Ureter (tissue), 1 donor: Measurements from ENCODE around the gene DENND2D. TPM values are rescaled to one million over a fixed set of nuclear protein-coding genes. Genes with fewer than 3 reads are reported as not detected.
"Not testable (repeated sequence)": the region's sequence is repeated elsewhere in the genome, so short reads cannot be mapped to it uniquely, and the experiment has no call there.

Experiments
- DNase-seq: peaks from one replicate; pipeline ENCODE4 v3.0.0-alpha.2; 2020; ENCODE audit warnings: low spot score
- total RNA-seq: library from RNA; stranded (reverse); gene quantifications from one replicate; pipeline ENCODE4 v1.2.4, GENCODE V29; 2023
- donor health status: DM: yes; HTN: yes; CAD: no.

Gene DENND2D
- total RNA-seq, 1 donor from 2014 or later: 134 TPM

DNA sequence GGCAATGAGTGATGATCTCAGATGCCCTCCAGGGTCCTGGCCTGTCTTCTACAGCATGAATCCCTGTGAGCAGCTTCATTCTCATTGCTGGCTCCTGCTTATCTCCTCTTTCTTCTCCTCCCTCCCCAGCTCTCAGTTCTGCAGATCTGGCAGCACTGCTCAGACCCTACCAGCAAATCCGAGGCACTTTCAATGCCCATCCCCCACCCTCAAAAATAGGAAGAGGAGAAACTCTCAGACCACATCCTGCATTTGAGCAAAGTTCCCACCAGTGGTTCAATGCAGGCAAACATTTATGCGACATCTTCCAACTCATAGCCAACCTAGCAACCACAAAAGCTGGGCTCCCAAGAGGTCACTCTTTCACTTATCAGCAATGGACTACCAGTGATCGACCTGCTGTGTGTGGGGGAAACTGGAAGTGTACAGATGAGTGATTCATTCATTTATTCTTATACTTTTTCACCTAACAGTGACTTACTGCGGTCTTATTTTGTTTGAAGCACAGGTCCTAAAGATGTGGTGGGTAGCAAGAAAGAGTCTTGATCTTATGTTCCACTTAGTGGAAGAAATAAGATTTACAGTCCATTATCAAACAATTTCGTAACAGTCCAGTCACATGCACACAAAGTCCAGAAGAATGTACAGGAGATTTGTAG, 21.3 kb upstream of the DENND2D start:
- DNase-seq: no peak

DNA sequence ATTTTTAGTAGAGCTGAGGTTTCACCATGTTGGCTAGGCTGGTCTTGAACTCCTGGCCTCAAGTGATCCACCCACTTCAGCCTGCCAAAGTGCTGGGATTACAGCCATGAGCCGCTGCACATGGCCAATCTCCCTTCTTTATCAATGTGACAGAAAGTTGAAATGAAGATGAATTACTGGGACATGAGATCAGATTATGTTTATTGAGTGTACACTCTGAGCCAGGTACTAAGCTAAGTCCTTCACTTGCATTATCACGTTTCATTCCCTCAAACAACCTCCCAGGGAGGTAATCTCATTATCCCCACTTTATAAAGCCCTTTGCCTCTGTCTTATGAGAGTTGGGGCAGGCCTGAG, 20.8 kb upstream of the DENND2D start:
- DNase-seq: no peak

DNA sequence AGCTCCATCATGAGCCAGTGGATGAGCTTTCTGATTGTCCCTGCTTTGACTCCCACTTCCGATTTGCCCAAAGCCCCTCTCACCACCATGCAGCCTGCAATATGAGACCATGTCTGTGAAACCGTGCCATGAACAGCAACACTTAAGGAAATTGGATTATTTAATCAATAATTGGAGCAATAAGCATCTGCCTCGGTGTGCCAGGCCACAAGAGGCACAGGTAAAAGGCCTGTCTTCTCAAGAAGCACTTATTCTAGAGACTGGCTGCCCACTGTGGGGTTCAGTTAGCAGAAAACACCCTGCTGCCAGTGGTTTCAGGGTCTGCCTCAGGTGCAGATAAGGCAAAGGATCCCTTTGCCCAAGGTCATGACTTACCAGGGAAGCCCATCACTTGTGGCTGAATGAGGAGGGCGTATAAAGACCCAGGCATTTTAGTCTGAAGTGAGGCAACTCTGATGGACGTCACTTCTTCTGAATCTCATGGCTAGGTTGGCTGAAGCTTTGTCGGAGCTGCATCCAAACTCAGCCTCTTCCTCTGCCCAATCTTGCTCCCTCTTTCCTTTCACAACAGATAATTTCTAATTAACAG, 19.9 kb upstream of the DENND2D start:
- DNase-seq: no peak

DNA sequence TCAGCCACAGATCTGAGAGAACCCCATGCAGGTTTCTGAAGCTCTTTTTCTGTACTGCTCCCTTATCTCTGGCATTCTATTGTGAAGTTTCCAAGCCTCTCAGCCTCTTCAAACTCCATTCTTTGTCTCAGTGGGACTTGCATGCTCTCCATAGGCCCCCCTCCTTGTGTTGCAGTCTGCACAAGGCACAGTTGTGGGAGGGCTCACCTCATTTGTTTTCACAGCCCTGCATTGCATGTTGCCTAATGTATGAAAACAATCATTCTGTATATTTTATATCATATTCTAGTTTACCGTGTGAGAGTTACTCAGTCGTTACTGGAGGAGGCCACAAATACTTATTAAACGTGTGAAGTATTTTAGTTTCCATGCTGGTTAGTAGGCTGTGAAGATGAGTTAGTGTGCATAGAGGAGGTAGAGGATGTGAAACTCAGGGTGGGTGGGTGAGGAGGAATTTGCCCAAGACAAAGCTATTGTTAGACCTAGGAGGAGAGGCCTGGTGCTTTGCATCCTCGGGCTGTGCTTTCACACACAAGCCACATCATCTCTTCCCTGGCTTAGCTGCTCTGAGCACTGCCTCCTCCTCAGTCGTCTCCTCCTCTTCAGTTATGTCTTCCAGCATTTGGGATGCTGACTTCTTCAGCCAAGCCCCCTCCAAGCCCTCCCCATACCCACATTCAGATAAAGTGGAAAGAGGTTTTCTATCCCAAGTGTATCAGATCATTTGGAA, 19.3 kb upstream of the DENND2D start:
- no peak for DNase-seq

DNA sequence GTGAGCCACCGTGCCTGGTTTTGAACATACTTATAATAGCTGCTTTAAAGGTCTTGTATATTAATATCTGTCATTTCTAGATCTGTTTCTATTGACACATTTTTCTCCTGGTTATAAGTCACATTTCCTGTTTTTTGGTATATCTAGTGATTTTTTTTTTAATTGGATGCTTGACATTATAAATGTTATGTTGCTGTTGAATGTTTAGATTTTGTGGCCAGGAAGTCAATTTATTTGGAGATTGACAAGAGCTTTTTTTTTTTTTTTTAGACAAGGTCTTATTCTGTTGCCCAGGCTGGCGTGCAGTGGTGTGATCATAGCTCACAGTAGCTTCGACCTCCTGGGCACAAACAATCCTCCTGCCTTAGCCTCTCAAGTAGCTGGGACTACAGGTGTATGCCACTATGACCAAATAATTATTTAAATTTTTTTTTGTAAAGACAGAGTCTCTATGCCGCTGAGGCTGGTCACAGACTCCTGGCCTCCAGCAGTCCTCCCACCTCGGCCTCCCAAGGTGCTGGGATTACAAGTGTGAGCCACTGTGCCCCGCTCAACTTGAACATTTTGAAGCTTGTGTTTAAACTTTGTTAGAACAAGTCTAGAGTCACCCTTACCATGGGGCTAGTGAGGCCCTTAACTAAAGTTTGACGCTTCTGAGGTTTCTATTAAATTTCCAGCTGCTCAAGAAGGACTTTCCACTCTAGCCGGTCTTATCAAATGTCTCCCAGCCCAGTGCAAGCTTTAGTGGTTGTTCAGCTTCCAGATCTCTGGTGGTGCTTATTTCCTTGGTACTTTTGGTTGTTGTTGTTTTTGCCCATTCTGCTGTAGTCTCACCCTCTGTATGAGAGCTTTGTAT, 18.5 kb upstream of the DENND2D start:
- DNase-seq: no peak

DNA sequence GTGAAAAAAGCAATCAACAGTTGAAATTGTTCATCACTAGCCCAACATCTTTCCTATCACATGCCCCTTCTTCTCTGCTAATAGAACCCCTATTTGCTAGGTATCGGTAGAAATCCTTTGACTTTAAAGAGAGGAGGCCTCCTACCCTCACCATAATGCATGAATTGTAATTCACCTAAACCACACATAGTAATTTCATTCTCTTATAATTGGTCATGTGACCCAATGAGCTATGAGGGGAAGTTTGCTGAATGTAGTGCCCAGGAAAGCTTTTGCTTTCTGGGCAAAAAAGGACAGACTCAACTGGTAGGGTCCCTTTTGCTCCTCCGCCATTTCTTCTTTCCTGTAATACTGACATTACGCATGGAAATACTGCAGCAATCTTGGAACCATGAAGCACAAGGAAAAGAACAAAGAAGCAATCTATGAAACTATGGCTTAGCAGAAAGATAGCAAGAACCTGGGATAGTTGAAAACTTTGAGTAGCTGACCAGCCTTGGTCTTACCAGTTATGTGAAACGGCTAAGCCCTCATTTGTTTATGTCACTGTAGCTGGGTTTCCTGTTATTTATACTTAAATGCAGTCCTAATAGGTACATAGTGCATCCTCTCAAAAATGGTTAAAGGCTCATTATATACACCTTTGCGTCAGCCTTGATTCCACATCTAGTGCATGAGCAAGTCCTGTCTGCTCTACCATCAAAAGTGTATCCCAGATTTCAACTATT, 16.9 kb upstream of the DENND2D start:
- no peak for DNase-seq

DNA sequence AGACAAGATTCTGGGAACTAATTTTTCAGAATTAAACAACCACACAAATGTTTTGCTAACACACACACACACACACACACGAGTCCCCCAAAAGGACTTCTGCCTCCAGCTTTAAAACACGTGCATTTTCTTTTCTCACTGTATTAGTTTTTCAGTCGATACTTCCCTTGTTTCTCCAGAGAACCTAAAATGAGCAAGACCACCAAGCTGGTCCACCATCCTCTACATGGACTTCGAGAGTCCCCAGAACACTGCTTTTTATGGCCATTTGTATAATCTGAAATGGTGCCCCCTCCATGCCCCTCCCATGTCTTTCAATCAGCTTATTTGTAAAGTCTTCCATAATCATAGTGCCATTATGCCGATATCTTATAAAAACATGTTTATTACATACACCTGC, 16.3 kb upstream of the DENND2D start:
- no peak for DNase-seq

DNA sequence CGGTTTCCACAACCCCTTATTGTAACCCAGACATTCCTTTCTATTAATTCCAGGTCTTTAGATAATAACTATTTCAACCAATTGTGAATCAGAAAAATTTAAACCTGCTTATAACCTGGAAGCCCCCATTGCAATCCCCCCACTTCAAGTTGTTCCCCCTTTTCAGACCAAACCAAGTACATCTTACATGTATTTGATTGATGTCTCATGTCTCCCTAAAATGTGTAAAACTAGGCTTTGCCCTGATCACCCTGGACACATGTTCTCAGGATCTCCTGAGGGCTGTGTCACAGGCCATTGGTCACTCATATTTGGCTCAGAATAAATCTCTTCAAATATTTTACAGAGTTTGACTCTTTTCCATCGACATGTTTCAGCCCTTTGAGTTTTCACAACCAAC, 14.8 kb upstream of the DENND2D start:
- DNase-seq: not testable (repeated sequence)

DNA sequence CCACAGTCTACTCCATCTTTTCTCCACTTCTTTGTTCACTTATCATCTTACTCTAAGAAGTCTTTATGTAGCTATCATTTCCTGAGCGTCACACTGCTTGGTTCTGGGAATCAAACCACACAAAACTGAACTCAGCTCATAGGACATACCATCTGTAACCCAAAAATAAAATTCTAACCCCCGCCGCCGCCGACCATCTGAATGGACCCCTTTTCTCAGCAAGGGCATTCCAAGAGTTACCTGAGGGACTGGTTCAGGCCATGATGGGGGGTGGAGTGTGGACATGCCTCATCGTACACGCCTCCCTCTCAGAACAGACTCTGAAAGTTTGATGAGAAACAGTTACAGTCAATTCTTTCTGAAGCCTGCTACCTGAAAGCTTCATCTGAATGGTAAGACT, 14.4 kb upstream of the DENND2D start:
- DNase-seq: no peak

DNA sequence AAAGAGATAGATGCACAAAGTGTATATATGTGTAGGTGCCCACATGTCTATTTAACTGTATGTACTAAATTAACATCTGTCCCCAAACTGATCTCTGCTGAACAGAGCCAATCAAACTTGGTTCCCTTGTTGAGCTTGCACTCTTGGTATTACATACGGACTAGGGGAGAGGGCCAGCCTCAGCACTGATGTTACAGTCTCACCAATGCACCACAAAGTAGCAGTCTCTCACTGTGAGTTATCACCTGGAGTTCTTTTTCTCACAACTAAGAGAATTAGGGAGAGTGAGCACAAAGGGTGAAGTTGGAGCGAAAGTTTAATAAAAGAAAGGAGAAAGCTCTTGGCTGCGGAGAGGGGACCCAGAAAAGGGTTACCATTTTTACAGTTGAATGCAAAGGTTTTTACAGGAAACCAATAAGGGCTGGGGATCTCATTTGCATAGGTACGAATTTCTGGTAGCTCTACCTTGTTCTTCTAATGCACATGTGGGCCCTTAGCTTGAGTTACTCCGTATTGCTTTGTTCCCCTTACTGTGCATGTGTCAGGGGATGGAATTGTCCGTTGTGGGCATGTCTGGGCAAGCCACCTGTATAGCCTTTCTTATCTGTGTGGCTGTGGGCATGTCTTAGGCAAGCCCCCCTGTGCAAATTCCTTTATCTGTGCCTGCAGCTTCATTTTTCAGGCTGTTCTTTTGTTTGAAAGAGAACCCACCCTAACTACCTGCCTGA, 13.8 kb upstream of the DENND2D start:
- no peak for DNase-seq

DNA sequence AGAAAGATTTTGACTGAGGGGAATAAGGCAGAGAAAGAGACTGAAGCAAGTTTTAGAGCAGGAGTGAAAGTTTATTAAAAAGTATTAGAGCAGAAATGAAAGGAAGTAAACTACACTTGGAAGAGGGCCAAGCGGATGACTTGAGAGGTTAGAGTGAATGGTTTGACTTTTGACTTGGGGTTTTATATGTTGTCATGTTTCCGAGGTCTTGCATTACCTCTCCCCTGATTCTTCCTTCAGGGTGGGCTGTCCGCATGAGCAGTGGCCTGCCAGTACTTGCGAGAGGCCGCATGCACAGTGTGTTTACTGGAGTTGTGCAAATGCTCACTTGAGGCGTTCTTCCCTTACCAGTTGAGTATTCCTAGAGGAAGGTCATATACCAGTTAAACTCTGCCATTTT, 13.0 kb upstream of the DENND2D start:
- no peak for DNase-seq

DNA sequence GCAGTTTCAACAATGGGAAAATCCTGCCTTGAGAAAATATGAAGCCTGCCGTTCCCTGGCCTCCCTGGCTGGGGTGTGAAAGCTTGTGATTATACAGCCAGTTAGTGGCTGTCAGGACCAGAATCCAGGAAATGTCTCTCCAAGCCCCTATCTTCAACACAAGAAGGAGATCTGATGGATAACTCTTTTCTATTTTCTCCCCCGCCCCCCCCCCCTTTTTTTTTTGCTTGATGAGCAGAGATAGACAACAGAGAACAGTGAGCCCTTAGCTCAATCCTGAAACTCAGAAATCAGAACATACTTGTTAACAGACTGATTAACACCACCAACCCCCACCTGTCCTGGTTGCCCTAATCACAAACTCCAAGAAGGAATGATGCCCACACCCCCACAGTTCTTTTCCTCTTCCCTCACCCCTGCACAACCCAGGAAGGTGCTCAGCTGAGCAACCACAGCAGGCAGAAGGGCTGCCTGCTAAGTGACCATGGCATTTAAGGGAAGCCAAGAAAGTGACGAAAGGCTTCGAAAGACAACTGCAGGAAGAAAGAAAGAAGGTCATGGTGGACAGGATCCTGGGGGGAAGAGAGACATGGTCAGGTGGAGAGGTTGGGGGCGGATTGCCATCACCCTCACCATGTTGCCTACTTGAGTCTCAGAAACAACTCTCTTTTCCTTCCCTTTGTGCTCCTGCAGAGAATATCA, 12.3 kb upstream of the DENND2D start:
- DNase-seq: no peak

DNA sequence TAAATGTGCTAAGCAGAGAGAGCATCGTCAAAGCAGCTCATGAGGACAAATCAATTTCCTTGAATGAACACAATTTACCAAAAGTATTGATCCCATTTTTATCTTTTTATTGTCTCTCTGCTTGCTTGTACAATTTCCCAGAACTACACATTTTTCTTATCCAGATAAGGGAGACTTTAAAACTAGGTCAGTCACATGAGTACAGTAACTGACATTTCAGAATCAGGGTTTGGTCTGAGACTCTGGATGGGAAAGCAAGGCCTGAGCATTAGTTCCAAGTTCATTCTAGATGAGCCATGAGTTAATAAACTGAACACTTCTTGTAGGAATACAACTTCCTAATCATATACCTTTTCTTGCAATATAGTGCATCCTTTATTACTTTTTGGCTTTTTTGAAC, 11.5 kb upstream of the DENND2D start:
- DNase-seq: no peak

DNA sequence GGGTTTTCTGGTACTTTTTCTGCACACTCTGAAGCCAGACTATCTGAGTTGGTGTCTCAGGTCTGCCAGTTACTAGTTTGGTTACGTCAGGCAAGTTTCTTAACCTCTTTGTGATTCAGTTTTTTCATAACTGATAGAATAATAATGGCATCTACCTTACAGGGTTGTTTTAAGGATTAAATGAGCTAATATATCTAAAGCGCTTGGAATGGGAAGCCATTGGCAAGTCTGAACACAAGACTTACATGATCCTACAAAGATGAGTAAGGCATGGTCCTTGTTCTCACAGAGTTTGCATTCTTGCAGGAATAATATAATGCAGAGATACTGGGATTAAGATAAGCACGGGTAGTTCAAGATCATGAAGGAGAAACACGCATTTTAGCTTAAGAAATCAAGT, 9.2 kb upstream of the DENND2D start:
- DNase-seq: no peak

DNA sequence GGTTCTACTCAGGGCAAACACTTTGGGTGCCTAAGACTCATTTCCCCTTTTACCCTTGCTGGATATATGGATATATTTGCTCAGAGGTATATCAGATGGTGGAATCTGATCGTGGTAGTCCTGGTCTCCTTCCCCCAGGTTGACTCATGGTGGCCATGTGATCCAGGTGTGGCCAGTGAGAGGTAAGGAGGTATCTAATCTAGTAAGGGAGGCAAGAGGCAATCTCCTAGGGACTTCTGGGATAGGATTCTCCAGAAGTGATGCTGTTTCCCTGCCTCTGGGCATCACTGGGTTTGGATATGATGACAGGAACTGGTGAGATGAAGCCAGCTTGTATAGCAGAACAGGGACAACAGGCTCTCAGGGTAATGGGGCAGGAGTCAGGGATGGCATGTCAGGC, 8.5 kb upstream of the DENND2D start:
- no peak for DNase-seq

DNA sequence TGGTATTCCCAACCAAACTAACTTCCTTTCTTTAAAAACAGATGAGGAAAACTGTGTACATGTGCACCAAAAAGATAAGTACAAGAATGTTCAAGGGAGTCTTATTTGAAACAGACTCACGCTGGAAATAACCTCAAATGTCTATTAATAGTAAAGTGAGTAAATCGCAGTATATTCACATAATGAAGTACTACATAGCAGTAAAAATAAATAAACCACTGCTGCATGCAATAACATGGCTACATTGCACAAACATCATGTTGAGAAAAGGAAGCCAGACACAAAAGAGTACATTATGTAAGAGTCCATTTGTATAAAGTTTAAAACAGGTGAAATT, 5.2 kb upstream of the DENND2D start:
- DNase-seq: no peak

DNA sequence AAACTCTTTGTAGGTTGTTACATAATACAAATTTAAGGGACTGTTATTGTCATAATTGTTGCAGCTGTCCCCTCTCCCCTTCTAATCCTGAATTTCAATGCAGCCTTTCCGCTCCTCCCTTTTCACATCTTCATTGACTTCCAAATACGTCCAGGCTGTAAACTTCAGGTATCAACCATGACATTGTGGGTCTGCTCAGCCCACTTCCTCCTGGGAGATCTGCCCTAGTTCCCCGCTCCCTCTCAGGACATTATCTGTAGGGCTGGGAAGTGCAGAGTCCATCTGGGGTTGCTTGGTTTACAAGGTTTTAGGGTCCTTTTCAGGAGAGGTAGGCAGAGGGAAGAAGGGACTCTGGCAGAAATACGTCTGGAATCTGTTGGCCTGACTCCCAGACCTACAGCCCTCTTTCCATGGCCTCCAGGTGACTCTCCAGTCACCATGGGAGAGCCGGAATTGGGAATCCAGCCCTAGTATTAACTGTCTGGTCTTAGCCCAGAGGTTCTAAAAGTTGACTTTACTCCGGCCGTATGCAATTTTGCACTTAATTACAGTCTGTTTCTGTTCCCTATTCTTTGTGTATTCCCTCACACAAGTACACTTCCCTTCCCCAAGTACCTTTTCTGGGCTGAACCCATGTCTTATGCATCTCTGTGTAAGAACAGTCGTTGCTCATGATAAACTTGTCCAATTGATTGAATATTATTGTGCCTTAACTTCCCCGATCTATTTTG, 4.7 kb upstream of the DENND2D start:
- no peak for DNase-seq

DNA sequence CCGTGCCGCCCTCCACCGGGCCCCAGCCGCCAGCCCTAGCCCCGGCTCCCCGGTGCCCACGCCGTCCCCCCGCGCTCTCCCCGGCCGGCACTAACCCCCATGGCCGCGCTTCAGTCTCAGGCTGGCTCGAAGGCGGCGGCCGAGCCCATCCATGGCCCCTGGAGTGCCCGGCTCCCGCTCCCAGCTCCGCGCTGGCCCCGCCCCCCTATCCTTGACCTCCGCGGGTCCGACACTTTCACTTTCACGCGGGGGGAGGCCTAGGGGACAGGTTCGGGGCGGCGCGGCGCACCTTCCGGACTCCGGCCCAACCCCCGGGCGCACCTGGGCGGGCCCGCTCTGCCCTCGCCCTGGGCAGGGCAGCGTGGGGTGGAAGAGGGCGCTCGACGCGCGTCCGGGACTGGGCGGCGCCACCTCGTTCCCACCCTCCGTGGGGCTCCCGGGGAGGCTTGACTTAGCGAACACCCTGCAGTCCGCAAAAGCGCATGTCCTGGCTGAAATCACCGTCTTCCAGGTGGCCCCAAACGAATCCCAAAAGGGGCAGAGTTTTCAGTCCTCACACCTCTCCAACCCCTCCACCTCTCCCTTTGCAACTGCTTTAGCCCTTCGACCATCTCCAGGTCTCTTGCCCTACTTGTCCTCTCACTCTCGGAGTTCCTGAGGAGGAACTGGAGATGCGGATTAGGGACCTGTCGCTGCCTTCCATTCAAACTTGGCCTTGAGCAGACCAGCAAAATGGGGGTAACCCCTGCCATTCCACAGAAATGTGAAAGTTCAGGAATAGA, 3.9 kb upstream of the DENND2D start:
- peak; percentile 83 for DNase-seq

DNA sequence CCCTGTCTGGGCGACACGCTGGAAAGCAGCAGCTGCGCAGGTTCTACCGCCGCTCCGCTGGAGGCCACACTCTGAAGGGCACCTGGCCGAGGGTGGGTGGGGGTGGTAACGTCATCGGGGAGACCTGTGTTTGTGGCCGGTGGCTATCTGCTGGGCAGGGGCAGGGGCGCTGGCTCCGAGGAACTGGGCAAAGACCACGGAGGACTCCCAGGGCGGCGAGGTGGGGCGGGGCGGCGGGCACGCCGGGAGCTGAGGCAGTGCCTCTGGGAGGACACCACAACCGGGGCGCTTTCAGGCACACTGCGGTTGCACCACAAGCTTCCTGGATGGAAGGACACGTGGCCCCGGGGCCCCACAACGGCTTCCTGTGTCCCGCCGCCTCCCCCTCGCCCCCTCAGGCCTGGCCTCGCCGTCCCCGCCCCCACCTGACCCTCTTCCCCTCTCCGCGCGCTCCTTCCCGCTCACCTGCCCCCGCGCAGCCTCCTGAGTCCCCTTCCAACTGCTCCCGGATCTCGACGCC, 3.3 kb upstream of the DENND2D start:
- peak; percentile 90 for DNase-seq
